Transverse colon (tissue), 3 donors: Measurements from ENCODE around the gene SRMS.
"Not testable (repeated sequence)": the region's sequence is repeated elsewhere in the genome, so short reads cannot be mapped to it uniquely, and the experiment has no call there.

Experiments
- POLR2A ChIP-seq: fragments of 450-650 bp; IDR thresholded peaks from one replicate; pipeline ENCODE4 v1.6.1; 2016; ENCODE audit warnings: antibody characterized with exemption, mild to moderate bottlenecking, moderate library complexity
- POLR2AphosphoS5 ChIP-seq, 3 donors: sonication (generic); formaldehyde crosslinking; IDR thresholded peaks; one replicate each; pipeline ENCODE4 v1.6.1; 2016; ENCODE audit warnings: antibody characterized with exemption in 3 of 3

- not testable (repeated sequence) for TF ChIP-seq POLR2A; POLR2AphosphoS5 (IDR thresholded peaks at IDR 0.05)
These were observed 12.2 kb upstream of the SRMS start for GRCh38 chr20:63559485-63560332.
